ENCODE data around the gene DACT2.

DNA sequence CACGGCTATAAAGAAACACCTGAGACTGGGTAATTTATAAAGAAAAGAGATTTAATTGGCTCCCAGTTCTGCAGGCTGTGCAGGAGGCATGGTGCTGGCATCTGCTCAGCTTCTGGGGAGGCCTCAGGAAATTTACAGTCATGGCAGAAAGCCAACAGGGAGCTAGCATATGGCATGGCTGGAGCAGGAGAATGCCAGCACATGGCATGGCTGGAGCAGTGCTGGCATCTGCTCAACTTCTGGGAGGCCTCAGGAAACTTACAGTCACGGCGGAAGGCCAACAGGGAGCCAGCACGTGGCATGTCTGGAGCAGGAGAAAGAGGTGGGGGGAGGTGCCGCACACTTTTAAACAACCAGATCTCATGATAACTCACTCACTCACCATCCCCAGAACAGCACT lies 32.5 kb upstream of the DACT2 start:
- TF ChIP-seq POLR2A (IDR thresholded peaks at IDR 0.05) = no peak
- no peak for TF ChIP-seq EP300 (IDR thresholded peaks at IDR 0.05)
- TF ChIP-seq, protein P1, sequence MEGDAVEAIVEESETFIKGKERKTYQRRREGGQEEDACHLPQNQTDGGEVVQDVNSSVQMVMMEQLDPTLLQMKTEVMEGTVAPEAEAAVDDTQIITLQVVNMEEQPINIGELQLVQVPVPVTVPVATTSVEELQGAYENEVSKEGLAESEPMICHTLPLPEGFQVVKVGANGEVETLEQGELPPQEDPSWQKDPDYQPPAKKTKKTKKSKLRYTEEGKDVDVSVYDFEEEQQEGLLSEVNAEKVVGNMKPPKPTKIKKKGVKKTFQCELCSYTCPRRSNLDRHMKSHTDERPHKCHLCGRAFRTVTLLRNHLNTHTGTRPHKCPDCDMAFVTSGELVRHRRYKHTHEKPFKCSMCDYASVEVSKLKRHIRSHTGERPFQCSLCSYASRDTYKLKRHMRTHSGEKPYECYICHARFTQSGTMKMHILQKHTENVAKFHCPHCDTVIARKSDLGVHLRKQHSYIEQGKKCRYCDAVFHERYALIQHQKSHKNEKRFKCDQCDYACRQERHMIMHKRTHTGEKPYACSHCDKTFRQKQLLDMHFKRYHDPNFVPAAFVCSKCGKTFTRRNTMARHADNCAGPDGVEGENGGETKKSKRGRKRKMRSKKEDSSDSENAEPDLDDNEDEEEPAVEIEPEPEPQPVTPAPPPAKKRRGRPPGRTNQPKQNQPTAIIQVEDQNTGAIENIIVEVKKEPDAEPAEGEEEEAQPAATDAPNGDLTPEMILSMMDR (IDR thresholded peaks at IDR 0.05) = no peak

All from suprapubic skin (tissue), 3 donors.